SK-N-SH (cell line): Measurements from ENCODE around the gene ABCG1.

Experiments used
- EP300 ChIP-seq, 2 experiments: IDR thresholded peaks; 2 replicates each; pipeline versions ENCODE4 v1.4.0 to v1.6.1; 2012; ENCODE audit warnings: borderline replicate concordance in 1 of 2, low read depth in 1 of 2, low read length in 1 of 2
- JUND ChIP-seq: IDR thresholded peaks from 2 replicates; pipeline ENCODE4 v1.4.0; 2012
- MEF2A ChIP-seq: IDR thresholded peaks from 2 replicates; pipeline ENCODE4 v1.4.0; 2012; ENCODE audit warnings: low read depth, borderline replicate concordance
- MXI1 ChIP-seq: IDR thresholded peaks from 2 replicates; pipeline ENCODE4 v1.6.1; 2012; ENCODE audit warnings: mild to moderate bottlenecking, low read depth, low read length, improper control_type of control experiment
- NFIC ChIP-seq: IDR thresholded peaks from 2 replicates; pipeline ENCODE4 v1.4.0; 2012; ENCODE audit warnings: borderline replicate concordance
- POLR2AphosphoS5 ChIP-seq: IDR thresholded peaks from 2 replicates; pipeline ENCODE4 v1.6.1; 2012; ENCODE audit warnings: low read depth, low read length
- RAD21 ChIP-seq: IDR thresholded peaks from 2 replicates; pipeline ENCODE4 v1.6.1; 2012; ENCODE audit warnings: mild to moderate bottlenecking, low read length
- TF ChIP-seq, protein P1 (sequence below): fragments of 200-600 bp; sonication (generic); IDR thresholded peaks from 2 replicates; pipeline ENCODE4 v1.6.1; 2017; ENCODE audit warnings: antibody characterized with exemption, mild to moderate bottlenecking, moderate library complexity
- TF ChIP-seq, protein P2 (sequence below): IDR thresholded peaks from 2 replicates; pipeline ENCODE4 v1.4.0; 2012; ENCODE audit warnings: low read depth
- TF ChIP-seq, protein P3 (sequence below): IDR thresholded peaks from 2 replicates; pipeline ENCODE4 v1.4.0; 2012; ENCODE audit warnings: low read depth, borderline replicate concordance
- TF ChIP-seq, protein P4 (sequence below): fragments of 150-350 bp; IDR thresholded peaks from 2 replicates; pipeline ENCODE4 v1.6.1; 2017; ENCODE audit warnings: antibody characterized with exemption, low read length, low read depth, borderline replicate concordance

DNA sequence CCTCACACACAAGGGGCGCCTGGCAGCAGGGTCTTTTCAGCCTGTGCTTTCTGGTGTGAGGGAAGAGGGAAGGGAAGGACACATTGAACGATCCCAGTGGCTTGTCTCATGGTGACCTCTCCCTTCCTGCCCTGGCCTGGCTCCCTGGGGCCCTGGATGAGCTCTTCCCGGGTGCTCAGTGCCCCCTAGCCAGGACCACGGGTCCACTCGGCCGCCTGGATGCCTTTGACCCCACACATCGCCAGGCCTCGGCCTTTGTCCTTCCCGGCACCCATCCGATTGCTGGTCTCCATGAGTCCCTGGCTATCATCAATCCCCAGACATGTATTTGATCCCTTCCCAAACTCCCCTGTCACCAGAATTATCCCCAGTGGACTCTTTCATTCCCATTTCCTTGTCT lies 102.3 kb downstream of the ABCG1 start:
- TF ChIP-seq POLR2AphosphoS5 (no peak), RAD21 (no peak), MXI1 (no peak), NFIC (no peak), MEF2A (no peak), EP300 (IDR thresholded peaks at IDR 0.05; ENCODE audit: borderline replicate concordance in 1 of 2, low read depth in 1 of 2, low read length in 1 of 2) (no peak), JUND (no peak)
- TF ChIP-seq, protein P1, sequence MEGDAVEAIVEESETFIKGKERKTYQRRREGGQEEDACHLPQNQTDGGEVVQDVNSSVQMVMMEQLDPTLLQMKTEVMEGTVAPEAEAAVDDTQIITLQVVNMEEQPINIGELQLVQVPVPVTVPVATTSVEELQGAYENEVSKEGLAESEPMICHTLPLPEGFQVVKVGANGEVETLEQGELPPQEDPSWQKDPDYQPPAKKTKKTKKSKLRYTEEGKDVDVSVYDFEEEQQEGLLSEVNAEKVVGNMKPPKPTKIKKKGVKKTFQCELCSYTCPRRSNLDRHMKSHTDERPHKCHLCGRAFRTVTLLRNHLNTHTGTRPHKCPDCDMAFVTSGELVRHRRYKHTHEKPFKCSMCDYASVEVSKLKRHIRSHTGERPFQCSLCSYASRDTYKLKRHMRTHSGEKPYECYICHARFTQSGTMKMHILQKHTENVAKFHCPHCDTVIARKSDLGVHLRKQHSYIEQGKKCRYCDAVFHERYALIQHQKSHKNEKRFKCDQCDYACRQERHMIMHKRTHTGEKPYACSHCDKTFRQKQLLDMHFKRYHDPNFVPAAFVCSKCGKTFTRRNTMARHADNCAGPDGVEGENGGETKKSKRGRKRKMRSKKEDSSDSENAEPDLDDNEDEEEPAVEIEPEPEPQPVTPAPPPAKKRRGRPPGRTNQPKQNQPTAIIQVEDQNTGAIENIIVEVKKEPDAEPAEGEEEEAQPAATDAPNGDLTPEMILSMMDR: no peak
- TF ChIP-seq, protein P2, sequence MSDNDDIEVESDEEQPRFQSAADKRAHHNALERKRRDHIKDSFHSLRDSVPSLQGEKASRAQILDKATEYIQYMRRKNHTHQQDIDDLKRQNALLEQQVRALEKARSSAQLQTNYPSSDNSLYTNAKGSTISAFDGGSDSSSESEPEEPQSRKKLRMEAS: no peak
- TF ChIP-seq, protein P3, sequence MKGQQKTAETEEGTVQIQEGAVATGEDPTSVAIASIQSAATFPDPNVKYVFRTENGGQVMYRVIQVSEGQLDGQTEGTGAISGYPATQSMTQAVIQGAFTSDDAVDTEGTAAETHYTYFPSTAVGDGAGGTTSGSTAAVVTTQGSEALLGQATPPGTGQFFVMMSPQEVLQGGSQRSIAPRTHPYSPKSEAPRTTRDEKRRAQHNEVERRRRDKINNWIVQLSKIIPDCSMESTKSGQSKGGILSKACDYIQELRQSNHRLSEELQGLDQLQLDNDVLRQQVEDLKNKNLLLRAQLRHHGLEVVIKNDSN: no peak
- TF ChIP-seq, protein P4, sequence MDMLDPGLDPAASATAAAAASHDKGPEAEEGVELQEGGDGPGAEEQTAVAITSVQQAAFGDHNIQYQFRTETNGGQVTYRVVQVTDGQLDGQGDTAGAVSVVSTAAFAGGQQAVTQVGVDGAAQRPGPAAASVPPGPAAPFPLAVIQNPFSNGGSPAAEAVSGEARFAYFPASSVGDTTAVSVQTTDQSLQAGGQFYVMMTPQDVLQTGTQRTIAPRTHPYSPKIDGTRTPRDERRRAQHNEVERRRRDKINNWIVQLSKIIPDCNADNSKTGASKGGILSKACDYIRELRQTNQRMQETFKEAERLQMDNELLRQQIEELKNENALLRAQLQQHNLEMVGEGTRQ: no peak
